ENCODE results near the gene PLS3.

Gene PLS3

GRCh38 chrX:115559672-115560071 is 1.3 kb upstream of the PLS3 start:
- TF ChIP-seq ZNF274 (IDR thresholded peaks at IDR 0.05; ENCODE audit: low read depth, low read length): no peak
- no peak overlapping the region for H3K4me3 ChIP-seq (ENCODE audit: low read length)

DNA sequence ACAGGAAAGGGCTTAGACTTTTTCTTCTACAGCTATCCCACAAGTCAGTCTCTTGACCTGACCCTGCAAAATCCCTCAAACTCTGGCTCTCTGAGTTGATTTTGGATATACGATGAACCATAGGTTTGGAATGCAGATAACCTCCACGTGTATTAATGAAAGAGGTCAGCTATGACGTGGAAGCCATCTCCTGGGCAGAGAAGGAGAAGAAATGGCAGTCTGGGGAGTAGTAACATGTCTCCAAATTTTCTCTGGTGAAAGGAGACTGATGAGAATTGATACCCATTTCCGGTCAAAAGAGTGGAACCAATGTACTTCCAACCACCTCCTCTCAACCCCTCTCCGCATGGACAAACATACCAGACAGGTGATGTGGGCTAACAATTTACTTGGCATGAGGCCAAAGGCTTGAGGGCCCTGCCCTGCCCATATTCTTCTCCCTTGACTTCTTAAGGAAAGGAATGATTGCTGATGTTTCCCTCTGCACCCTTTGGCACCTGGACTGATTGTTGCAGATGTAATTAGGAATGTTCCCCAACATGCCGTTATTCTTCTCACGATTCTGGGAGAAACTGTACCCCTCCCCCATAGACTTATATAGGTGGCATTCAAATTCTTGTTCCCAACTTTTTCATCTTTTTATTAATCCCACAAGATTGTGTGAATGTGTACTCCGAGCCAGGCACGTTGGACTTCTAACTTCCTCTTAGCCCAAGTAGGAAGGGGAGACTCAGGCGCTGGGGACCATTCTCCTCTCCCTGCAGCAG is 580 bp upstream of the PLS3 start:
- no peak for TF ChIP-seq ZNF274 (IDR thresholded peaks at IDR 0.05; ENCODE audit: low read depth, low read length)
- H3K4me3 ChIP-seq (ENCODE audit: low read length): no peak overlapping the region; the same call in 1 of the 2 replicates

DNA sequence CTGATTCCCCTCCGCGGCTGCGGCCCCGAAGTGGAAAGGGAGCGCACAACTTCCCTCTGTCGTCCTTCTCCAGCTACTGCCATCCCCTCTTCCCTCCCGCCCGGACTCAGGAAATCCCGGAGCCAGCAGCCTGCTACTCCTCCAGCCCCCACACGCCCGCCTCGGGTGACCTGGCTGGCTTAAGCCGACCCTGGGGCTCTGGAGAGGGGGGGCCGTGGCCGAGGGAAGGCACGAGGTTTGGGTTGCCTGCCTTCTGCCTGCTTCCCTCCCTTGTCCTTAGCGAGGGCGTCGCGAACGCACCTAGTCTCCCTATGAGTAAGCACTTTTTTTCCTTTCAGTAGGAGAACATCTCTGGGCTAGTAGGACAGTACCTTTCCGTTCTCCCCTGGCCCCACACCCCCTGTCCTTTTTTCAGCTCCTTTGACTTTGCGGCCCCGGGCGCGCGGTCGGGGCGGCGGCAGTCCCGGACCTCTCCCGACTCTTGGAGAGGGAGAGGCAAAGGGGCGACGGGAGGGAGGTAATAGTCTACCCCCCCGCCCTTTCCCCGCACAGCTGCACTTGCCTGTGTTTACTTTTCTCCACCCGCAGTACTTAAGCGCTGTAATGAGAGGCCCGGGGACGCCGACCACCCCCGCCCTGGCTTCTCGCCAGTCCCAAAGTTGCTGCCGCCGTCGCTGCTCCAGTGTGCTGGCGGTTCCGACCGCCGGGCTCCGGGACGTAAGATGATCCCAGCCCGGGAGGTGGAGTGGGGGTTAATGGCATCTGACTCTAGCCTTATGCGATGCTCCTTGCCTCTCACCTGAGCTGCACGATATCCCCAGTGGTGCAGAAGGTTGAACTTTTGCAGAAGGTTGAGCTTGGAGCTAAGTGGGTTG is 868 bp downstream of the PLS3 start:
- no peak for TF ChIP-seq ZNF274 (IDR thresholded peaks at IDR 0.05; ENCODE audit: low read depth, low read length)
- H3K4me3 ChIP-seq (ENCODE audit: low read length): peak overlapping the region; percentile 45

DNA sequence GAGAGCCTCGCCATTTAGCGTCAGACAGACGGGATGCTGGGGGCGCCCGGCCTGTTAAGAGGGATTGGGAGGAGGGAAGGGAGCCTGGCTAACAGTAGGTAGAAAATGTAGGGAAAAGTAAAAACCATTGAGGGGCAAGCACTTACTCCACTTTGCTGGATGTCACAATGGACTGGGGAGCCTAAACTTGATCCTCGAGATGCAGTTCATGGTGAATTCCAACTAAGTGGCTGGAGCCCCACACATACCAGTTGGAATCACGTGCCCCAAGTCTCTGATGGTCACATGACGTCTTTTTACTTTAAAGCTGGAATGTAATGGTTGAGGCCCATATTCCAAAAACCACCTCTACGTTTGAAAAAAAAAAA is 1.5 kb downstream of the PLS3 start:
- no peak for TF ChIP-seq ZNF274 (IDR thresholded peaks at IDR 0.05; ENCODE audit: low read depth, low read length)

DNA sequence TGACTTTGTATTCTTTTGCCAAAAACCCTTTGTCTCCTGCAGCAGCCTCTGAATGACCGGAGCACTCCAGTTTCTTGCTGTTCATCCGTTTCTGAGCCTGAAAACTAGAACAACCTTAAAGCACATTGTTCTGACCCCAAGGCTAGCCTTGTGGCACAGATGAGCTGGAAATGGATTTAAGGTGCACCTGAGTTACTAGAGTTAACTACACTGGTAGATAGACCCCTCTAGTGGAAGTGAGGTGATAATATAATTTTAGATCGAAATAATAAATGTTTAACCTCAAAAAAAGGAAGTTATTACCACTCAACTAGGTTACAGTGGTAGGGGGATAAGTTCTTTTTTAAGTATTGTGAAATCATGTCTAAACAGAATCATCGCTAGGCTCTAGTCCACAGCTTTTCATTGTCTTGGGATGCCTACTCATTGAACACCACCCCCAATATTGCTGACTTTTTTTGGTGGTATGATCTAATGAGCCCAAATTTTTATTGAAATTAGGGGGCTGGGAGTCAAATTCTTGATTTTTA is 2.7 kb downstream of the PLS3 start:
- no peak for TF ChIP-seq ZNF274 (IDR thresholded peaks at IDR 0.05; ENCODE audit: low read depth, low read length)

More for the DNA sequence above, 1.5 kb downstream of the PLS3 start:
- H3K4me3 ChIP-seq (ENCODE audit: low read length): peak overlapping the region; percentile 25; the same call in 1 of the 2 replicates

DNA sequence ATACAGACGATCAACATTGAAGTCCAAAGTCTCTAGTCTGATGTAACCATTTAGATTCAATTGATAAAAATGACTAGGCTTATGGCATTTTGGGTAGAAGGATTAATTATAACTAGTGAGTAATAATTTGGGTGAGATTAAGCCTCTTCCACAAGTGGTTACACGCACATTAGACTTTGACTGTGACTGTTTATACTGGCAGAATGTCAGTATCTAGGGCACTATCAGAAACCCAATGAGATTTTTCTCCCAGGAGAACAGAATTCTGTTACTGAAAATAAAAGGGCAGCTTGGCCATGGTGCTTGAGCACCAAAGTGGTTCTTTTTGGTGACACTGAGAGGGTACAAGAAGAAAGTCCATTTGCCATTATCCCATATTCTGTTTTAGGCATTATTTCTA is 3.3 kb downstream of the PLS3 start:
- TF ChIP-seq ZNF274 (IDR thresholded peaks at IDR 0.05; ENCODE audit: low read depth, low read length): no peak
- no peak overlapping the region for H3K4me3 ChIP-seq (ENCODE audit: low read length)

More for the DNA sequence above, 2.7 kb downstream of the PLS3 start:
- H3K4me3 ChIP-seq (ENCODE audit: low read length): no peak overlapping the region

DNA sequence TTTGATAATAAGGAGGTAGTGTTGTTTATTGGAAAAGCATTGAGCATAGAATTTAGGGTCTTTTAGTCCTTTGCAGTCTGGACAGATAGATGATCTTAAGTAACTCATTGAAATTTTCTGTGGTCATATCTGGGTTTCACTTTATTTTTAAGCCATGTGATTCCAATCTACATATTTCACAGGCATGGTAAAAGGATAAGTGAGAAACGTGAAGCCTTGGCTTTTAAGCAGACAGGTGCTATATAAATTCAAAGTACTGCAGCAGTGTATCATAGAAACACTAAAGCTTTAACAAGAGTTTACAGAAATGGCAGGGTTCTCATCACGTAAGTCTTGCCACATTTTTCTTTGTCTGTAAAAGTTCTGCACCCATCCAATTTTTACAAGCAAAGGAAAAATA is 4.9 kb downstream of the PLS3 start:
- TF ChIP-seq ZNF274 (IDR thresholded peaks at IDR 0.05; ENCODE audit: low read depth, low read length): no peak
- no peak overlapping the region for H3K4me3 ChIP-seq (ENCODE audit: low read length)

DNA sequence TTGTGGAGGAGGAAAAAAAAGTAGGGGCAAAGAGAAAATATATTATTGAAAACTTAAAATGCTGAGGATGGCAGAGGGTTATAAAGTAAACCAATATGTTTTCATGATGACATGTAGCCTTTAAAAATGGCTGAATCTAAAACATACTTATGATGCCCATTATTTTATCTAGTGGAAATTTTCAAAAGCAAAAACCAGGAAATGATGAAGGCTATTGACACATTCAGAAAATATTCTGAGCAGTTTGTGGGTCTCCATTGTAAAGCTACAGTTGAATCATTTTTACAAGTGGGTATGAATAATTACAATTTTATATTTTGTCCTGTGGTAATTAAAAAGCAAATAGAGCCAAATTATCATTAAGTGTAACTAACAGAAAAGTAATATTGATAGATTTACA is 10.7 kb downstream of the PLS3 start:
- no peak overlapping the region for H3K4me3 ChIP-seq (ENCODE audit: low read length)
- no peak for TF ChIP-seq ZNF274 (IDR thresholded peaks at IDR 0.05; ENCODE audit: low read depth, low read length)

GRCh38 chrX:115573185-115573584 is 12.2 kb downstream of the PLS3 start:
- H3K4me3 ChIP-seq (ENCODE audit: low read length): no peak overlapping the region
- no peak for TF ChIP-seq ZNF274 (IDR thresholded peaks at IDR 0.05; ENCODE audit: low read depth, low read length)

DNA sequence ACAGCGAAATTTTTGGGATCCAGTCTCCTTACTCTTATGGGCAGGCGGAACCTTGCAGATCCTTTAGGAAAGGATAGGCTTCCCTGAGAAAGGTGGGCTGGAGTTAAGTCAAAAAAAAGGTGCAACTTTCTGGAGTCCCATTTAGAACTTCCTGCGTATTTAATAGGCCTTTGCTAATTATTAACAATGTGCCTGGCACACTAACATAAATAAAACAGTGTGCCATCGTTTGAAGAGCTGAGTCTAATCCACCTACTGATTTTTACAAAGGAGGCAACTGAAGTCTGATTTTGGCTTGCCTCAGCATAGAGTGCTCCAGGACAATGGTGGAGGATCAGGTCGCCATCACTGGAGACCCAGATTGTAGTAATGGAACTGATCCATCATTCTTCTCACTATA is 15.7 kb downstream of the PLS3 start:
- no peak for TF ChIP-seq ZNF274 (IDR thresholded peaks at IDR 0.05; ENCODE audit: low read depth, low read length)
- H3K4me3 ChIP-seq (ENCODE audit: low read length): no peak overlapping the region

DNA sequence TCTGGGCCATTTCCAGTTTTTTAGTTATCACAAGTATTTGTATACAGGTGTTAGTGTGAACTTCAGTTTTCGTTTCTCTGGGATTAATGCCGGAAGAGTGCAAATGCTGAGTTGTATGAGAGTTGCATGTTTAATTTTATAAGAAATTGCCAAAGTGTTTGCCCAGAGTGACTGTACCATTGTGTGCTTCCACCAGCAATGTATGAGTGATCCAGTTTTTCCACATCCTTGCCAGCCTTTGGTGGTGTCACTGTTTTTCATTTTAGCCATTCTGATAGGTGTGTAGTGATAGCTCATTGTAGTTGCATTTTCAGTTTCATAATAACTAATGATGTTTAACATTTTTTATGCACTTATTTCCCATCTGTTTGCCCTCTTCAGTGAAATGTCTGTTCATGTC is 18.4 kb downstream of the PLS3 start:
- no peak overlapping the region for H3K4me3 ChIP-seq (ENCODE audit: low read length)
- TF ChIP-seq ZNF274 (IDR thresholded peaks at IDR 0.05; ENCODE audit: low read depth, low read length): no peak

GRCh38 chrX:115579786-115580294 is 18.9 kb downstream of the PLS3 start:
- TF ChIP-seq ZNF274 (IDR thresholded peaks at IDR 0.05; ENCODE audit: low read depth, low read length): no peak

DNA sequence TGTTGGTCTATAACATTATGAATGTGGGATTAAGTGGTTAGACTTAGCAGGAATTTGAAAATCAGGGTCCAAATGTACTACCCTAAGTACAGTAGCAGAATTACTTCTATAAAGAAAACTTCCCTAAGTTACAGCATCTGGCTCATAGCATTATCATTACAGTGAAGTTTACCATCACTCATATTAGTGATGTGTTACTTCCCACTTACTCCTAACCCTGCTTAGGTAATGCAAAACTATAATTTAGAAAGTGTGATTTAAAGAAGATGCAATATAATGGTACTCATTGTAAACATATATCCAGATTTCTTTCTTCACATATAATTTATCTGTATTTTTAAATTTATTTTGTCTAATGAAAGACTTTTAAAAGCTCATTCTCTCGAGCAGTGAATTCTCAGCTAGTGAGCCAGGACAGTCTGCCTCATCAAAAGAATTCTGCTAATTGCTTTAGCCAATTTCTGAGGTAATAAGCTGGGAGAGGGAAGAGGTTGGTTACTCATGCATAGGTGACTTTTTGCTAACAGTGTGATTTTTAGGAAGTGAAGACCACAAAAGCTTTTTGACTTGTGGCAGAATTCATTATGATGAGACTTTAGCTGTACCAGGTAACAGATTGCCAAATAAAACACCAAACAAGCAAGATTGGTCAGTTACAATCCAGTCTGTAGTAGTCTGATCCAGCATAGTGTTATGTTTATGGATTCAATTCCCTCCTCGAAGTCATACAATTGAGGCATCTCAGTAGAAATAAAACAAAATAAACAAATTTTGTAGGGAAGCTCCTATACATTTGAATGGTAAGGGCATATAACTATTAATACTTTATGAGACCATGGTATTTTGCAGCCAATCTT is 21.0 kb downstream of the PLS3 start:
- no peak overlapping the region for H3K4me3 ChIP-seq (ENCODE audit: low read length)
- no peak for TF ChIP-seq ZNF274 (IDR thresholded peaks at IDR 0.05; ENCODE audit: low read depth, low read length)

More at GRCh38 chrX:115579786-115580294, 18.9 kb downstream of the PLS3 start:
- no peak overlapping the region for H3K4me3 ChIP-seq (ENCODE audit: low read length)
